GM19324 (cell line): ENCODE measurements around the gene CROCC.
"Not testable (repeated sequence)": the region's sequence is repeated elsewhere in the genome, so short reads cannot be mapped to it uniquely, and the experiment has no call there.

ENCODE experiments used
- ATAC-seq: cut with Tn5 transposase; IDR thresholded peaks from one replicate; pipeline ENCODE4 v1.9.1; 2021; ENCODE audit warnings: mild to moderate bottlenecking, moderate library complexity; ENCODE audit not compliant: unreplicated experiment, low FRiP score

Gene CROCC, protein sequence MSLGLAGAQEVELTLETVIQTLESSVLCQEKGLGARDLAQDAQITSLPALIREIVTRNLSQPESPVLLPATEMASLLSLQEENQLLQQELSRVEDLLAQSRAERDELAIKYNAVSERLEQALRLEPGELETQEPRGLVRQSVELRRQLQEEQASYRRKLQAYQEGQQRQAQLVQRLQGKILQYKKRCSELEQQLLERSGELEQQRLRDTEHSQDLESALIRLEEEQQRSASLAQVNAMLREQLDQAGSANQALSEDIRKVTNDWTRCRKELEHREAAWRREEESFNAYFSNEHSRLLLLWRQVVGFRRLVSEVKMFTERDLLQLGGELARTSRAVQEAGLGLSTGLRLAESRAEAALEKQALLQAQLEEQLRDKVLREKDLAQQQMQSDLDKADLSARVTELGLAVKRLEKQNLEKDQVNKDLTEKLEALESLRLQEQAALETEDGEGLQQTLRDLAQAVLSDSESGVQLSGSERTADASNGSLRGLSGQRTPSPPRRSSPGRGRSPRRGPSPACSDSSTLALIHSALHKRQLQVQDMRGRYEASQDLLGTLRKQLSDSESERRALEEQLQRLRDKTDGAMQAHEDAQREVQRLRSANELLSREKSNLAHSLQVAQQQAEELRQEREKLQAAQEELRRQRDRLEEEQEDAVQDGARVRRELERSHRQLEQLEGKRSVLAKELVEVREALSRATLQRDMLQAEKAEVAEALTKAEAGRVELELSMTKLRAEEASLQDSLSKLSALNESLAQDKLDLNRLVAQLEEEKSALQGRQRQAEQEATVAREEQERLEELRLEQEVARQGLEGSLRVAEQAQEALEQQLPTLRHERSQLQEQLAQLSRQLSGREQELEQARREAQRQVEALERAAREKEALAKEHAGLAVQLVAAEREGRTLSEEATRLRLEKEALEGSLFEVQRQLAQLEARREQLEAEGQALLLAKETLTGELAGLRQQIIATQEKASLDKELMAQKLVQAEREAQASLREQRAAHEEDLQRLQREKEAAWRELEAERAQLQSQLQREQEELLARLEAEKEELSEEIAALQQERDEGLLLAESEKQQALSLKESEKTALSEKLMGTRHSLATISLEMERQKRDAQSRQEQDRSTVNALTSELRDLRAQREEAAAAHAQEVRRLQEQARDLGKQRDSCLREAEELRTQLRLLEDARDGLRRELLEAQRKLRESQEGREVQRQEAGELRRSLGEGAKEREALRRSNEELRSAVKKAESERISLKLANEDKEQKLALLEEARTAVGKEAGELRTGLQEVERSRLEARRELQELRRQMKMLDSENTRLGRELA (N-terminal part only)

DNA sequence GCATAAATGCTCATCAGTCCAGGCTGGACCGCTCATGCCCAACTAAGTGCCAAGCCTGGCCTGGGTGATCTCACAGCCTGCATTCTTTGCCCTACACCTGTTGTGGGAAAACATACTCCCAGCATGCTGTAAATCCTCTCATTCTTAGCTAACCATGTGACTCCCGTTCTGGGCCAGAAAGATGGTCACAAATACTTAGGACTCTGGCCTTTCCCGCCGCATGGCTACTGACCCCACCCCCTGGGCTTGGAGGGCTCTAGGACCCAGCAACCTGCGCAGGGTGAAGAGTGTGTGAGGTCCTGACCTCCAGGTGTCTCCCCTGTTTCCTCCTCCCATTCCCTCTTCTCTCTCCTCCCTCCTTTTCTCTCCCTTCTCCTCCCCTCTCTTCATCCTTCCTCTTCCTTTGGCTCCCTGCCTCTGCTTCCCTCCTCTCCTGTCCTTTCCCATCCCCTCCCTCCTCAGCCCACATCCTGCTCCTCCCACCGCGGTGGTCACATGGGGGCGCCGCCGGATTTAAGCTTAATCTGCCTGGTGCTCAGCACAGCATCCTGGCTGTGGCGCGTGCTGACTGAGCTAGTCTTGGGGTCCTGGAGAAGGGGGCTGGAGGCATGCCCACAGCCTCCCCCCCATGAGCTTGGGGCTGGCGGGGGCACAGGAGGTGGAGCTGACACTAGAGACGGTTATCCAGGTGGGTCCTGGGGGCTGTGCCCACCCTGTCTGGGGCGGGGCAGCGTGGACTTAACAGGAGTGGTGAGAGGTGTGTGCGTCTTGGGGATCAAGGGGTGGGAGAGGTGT is at the start of gene CROCC:
Gene CROCC, plus strand, starts transcription at position 541 of the 795 bp plus-strand sequence. Its CDS starts 88 bp downstream, at position 629.
- ATAC-seq = no peak

DNA sequence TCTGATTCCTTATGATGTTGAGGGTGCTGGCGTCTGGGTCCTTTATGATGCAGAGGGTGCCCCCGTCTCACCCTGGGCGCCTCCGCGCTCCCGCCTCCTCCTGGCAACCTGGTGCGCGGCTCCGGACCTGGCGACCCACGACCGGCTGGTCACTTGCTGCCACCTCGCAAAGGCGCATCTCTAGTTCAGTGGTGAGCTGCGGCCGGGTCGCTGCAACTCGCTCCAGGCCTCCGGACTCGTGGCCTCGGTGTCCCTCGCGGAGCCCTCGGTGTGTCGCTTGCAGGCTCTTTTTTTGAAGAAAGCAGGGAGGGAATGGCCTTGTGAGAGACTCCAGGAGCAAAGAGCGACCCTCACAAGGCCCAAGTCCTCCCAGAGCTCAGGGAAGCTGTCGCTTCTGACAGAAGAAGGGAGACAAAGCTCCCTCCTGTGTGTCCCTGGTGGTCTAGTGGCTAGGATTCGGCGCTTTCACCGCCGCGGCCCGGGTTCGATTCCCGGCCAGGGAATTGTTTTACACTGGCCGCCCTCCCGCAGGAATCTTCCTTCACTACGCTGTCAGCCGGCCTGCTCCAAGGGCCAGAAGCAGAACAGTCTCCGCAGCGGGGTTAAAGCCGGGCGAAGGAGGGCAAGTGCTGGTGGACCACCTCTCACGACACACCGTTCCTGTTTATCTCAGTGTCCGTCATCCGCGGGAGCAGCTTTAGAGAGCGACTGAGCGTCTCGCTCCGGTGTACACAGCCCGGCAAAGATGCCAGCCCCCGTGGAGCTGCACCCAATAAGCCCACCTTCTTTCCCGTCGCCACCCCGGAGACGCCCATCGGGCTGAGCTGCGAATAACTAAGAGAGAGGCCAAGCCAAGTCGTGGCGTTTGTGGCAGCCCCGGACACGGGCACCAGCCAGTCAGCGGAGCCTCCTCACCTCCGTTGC is 49.3 kb upstream of the CROCC start:
- ATAC-seq = not testable (repeated sequence)

DNA sequence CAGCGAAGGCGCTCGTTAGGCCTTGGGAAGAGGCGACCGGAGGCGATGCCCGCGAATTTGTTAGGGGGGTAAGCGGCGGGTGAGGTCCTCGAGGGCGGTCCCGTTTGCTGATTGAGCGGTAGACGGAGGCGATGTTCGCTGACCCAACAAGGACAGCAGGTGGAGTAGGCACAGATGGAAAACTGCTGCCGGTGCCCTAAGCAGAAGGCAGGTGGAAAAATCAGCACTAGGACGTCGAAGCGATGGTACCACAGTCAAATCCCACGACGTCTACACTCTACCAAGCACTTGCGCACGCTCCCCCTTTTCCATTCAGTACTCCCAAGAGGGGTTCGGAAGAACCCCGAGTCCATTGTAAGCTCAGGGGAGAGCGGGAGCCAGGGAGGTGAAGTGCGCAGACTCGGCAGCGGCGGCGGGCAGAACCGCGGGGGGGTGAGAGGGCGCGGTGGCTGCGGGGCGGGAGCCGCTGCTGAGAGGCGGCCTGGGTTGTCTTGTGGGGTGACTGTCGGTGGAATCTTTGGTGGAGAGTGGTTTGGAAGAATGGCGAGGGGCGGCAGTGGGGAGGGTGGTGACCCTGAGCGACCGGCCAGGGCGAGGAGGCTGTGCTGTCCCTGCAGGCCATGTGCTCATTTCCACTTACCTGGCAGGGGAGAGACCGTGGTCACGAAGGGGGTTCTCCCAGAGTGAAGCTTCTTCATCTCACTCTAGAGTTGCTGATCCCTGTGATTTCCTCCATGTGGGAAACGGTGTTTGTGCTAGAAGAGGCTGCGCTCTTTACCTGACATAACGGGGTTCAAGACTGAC is 48.5 kb upstream of the CROCC start:
- ATAC-seq = not testable (repeated sequence)

DNA sequence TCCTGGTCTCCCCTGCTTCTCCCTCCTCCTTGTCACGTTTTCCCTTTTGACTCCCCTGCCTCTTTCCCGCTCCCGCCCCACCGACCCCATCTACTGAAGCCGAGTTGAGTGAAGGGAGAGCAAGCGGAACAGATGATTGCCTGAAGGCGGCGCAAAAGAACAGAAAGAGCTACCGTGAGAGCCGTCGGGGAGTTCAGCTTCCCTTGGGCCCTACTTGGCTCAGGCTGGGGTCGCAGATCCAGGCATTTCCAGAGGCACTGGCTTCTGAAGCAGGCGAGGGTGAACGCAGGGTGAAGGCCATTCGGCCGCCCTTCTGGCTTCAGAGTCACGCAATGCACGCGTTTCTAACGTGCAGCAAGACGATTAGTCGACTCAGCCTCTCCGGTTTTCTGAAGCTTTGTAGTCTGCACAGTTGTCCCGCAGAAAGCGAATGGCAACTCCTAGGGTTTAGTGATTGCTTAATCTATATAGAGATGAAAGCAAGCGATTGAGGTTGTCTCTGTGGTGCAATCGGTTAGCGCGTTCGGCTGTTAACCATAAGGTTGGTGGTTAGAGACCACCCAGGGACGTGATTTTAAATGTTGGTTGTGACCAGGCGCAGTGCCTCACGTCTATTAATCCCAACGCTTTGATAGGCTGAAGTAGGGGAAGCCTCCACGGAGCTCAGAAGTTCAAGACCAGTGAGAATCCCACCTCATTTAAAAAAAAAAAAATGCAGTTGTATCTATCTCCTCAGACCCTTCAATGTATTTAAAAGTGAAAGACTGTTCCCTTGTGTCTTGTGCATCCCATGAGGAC is 46.6 kb upstream of the CROCC start:
- not testable (repeated sequence) for ATAC-seq

DNA sequence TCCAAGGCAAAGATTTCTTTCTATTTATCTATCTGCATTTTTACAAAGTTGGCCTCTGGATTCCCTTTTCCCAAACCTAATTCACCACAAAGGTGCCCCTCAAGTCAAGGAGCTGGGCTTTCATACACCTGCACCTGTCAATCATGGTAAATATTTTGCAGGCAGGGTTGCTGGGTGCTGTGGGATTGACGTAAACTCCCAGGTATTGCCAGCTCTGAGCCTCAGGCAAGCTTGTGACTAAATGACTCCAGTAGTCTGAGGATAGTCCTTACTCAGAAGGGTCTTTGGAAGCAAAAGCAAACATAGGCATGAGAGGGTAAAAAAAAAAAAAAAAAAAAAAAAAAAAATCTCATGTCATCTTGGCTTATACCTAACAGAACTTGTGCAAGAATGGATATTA is 40.0 kb upstream of the CROCC start:
- ATAC-seq = not testable (repeated sequence)

DNA sequence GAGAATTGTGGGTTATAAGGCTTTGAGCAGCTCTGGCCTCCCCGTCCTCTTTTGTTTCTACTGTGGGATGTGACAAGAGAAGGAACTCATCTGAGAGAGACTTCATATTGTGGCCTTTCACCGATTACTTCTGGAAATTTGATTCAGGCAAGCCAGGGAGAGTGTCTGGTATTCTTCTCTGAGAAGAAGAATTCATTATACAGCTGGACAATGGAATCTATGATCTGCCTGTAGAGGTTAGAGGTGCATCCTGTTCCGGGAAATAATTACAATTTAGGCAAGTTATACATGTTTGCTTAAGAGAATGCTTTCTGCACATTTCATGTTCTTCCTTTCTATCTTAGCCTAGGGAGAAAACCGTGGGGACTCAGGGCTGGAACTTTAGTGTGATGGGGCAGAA is 38.7 kb upstream of the CROCC start:
- no peak for ATAC-seq

DNA sequence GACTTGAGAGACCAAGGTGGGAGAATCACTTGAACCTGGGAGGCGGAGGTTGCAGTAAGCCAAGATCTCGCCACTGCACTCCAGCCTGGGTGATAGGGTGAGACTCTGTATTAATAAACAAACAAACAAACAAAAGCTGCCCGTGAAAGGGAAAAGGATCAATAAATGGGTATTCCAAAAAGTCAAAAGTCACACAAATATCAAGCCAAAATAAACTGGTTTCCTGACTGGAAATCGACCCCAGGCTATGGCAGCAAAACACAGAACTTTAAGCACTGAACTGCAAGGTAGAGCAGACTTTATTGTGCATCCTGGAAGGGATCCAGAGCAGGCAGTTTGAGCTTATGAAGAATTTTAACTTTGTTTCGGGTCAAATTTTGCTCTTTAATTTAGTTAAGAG is 37.2 kb upstream of the CROCC start:
- ATAC-seq = not testable (repeated sequence)

DNA sequence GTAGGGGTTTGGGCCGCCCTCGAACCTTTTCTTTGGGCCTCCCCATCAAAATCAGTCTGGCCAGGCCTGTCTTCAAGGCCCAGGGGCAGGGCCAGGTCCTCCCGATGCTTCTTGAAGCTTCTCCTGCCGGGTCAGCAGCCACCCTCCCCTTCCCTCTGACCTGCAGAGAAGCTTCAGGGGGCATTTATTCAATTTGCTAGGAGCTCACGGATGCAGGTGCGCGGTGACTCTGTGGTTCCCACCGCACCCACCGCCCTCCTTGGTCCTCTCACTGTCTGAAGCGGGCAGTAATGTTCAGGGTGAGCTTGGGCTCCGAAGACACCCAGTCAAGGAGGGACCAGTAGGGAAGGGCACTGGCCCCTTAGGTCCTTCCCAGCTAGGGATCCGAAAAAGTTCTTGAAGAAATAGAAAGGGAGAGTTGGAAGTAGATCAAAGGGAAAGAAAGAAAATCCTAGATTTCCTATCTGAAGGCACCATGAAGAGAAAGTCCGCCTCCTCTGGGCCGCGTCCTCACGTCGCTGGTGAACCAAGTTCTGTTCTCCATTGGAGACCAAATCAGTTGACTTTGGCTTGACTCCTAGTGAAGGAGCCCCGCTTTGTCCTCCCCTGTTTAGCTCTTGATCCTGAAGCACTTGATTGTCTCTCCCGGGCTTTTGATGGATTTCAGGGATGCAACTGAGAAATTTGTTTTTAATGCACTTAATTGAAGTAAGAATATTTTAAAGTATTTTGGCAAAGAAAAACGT is 34.7 kb upstream of the CROCC start:
- no peak for ATAC-seq

DNA sequence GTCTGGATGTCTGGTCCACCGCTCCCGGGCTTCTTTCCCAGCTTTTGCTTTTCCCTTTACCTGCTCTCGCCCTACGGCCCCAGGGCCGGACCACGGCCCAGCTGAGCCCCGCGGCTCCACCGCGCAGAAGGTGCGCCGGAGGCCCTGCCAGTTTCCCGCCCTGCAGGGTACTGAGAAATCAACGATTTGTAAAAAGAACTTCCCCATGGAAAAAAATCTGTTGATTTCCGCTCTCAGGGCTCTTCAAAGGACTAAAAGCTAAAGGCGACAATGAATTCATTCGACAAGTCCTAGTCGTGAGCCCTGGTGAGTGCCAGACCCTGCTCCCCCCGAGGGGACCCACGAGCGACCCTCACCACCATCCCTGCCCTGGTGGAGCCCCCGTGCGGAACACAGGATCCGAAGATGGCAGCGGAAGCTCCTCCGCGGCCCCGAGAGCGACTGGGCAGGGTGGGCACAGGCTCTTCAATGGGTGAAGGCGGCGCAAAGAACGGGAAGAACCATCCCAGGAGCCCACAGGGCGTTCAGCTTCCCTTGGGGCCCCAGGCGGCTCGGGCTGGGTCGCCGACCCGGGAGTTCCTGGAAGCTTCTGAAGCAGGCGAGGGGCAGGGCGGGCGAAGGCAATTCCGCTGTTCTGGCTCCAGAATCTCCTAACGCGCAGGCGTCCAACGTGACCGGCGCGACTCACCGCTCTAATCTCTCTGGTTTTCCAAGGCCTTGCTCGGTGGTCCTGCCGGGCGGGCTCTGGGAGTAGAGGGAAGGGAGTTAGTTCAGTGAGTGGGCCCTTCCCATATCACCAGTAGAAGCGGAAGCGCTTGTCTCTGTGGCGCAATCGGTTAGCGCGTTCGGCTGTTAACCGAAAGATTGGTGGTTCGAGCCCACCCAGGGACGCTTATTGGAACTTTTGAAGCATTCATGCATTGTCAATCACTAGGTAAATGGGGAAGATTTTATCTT is 32.6 kb upstream of the CROCC start:
- no peak for ATAC-seq

DNA sequence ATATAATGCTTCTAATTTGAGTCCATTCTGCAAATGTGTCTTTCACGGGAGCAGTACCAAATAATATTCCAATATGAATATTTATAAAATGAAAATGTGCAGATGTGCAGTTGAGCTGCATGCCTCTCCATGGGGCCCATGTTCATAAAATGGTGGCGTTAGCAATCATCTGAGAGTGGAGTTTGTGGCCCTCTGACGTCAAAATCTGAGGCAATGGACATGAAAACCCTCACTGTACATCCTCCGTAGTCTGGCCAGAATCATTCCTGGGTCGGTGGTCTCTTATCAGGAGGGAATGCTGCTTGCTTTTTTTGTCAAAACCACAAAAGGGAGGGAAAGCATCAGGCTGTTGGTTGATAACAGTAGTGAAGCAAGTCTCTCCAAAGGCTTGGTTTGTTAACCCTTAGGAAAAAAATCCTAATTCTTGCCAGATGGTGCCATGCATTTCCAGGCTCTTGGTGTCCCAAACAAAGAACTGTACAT is 31.2 kb upstream of the CROCC start:
- ATAC-seq = not testable (repeated sequence)

DNA sequence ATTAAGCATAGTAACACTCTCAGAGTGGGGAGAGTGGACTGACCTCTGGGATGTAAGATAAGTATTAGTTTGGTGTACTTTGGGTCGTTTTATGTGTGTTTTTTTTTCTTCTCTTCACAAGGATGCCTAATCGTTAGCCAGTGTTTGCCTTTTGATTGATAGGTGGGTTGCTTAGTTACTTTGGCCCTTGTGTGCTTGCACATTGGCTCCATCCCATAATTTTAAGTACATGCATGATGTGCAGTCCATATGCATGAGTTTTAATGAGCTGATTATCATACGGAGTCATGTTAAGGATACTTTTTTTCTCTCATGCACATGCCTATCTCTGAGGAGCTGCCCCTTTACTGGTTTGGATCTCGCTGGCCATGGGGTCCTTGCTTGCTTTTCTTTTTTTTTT is 30.7 kb upstream of the CROCC start:
- ATAC-seq = not testable (repeated sequence)

DNA sequence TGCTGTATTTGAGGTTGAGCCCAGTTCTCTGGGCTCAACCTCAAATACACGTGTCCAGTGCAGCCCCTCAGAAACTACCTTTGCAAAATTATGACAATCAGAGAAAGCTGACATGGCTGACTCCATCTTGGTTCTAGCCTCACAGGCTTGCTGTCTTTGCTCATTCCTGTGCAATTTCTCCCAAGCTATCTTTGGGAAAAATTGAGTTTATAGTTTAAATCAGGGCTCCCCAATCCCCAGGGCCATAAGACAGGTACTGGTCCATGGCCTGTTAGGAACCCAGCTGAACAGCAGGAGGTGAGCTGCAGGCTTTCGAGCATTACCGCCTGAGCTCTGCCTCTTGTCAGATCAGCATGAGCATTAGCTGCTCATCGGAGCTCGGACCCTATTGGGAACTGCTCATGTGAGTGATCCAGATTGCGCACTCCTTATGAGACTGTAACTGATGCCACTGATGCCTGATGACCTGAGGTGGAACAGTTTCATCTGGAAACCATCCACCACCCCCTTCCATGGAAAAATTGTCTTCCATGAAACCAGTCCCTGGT is 28.7 kb upstream of the CROCC start:
- not testable (repeated sequence) for ATAC-seq

DNA sequence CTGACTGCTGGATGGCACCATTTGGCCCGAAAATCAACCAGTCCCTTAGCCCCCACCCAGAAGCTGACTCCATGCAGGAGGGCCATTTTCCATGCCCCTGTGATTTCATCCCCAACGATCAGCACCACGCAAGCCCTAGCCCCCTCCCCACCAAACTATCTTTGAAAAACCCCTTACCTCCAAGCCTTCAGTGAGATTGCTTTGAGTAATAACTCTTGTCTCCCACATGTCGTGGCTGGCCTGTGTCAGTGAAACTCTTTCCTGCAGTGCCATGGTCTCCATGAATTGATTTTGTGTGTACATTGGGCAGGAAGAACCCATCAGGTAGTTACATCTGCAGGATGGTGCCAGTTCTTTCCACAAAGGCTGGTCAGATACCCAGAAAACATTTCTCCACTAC is 27.9 kb upstream of the CROCC start:
- not testable (repeated sequence) for ATAC-seq

DNA sequence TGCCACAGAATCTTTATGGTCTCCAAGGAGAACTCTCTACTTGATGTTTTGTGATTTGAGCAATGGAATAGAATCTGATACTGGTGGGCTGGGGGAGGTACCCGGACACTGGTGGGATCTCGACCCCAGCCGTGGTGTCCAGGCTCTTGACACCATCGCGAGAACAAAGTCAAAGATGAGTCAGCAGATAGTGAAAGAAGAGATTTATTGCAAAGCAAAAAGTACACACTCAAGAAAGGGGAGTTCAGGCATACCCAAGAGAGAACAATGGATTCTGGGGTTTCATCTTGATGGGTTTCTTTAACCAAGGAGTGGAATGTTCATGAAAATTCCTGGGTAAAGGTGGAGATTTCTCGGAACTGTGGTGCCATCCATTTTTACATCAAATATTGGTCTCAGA is 27.4 kb upstream of the CROCC start:
- ATAC-seq = not testable (repeated sequence)

DNA sequence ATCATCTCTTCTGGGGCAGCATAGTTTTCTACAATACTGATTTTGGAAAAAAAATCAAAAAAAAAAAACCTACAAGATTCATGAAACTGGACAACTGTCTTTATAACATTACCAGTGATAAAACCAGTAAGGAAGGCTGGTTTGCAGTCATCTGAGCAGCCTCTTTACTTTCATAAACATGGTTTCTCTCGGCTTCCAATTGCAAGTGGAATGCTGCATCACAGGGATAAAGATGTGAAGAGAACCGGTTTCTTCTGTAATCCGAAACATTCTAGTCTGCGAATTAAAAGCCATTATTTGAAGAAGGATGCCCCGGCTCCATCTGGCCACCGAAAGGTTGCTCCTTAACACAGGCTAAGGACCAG is 26.5 kb upstream of the CROCC start:
- ATAC-seq = not testable (repeated sequence)
